A673 (cell line): ENCODE results near the gene MMP2. TPM values are rescaled to one million over a fixed set of nuclear protein-coding genes. Genes with fewer than 3 reads are reported as not detected.

ENCODE experiments used
- BruUV-seq: library from RNA; stranded (reverse); fragments of 400-500 nt; replicated peaks from 2 replicates; lab custom pipeline; 2021; lab: Mats Ljungman, UMichigan
- CTCF ChIA-PET: fragments of 300-600 bp; sonication (Branson Sonifier 250); formaldehyde crosslinking; loops from one replicate; lab custom pipeline; 2022; ENCODE audit warnings: antibody characterized with exemption; lab: Charles Lee
- POLR2A ChIA-PET: fragments of 300-600 bp; sonication (Branson Sonifier 250); formaldehyde crosslinking; loops from one replicate; lab custom pipeline; 2022; ENCODE audit warnings: antibody characterized with exemption; ENCODE audit not compliant: low non-redundant PET; lab: Charles Lee
- DNase-seq: peaks from one replicate; pipeline ENCODE4 v3.0.0-alpha.2; 2015; ENCODE audit warnings: low spot score
- H3K27ac ChIP-seq: fragments of 200-600 bp; sonication (generic); 2 replicates; pipeline ENCODE4 v1.5.1; 2016; ENCODE audit warnings: mixed run types, low read depth, mild to moderate bottlenecking, mixed read lengths, antibody characterized with exemption, low read length; ENCODE audit not compliant: poor library complexity, severe bottlenecking
- H3K27me3 ChIP-seq: fragments of 200-600 bp; sonication (generic); replicated peaks from 2 replicates; pipeline ENCODE4 v1.6.1; 2017; ENCODE audit warnings: mixed run types, low read depth, mild to moderate bottlenecking, mixed read lengths, antibody characterized with exemption, low read length; ENCODE audit not compliant: insufficient read depth, poor library complexity
- H3K36me3 ChIP-seq: fragments of 200-600 bp; sonication (generic); 2 replicates; pipeline ENCODE4 v1.6.1; 2016; ENCODE audit warnings: mixed run types, mild to moderate bottlenecking, mixed read lengths, antibody characterized with exemption, low read length; ENCODE audit not compliant: insufficient read depth, poor library complexity, severe bottlenecking
- H3K4me1 ChIP-seq: fragments of 200-600 bp; sonication (generic); 2 replicates; pipeline ENCODE4 v1.6.1; 2017; ENCODE audit warnings: mixed run types, mild to moderate bottlenecking, mixed read lengths, antibody characterized with exemption, low read length; ENCODE audit not compliant: insufficient read depth, poor library complexity, severe bottlenecking
- H3K4me3 ChIP-seq: fragments of 200-600 bp; sonication (generic); 2 replicates; pipeline ENCODE4 v1.5.1; 2016; ENCODE audit warnings: low read depth, mixed run types, mild to moderate bottlenecking, mixed read lengths, low read length; ENCODE audit not compliant: poor library complexity, severe bottlenecking
- H3K9me3 ChIP-seq: fragments of 200-600 bp; sonication (generic); 2 replicates; pipeline ENCODE4 v1.6.1; 2016; ENCODE audit warnings: mixed run types, low read depth, mild to moderate bottlenecking, mixed read lengths, antibody characterized with exemption, low read length; ENCODE audit not compliant: poor library complexity, severe bottlenecking
- CTCF ChIP-seq: fragments of 300-800, 200-600 bp; sonication (generic); conservative IDR thresholded peaks from 2 replicates; pipeline ENCODE4 v1.5.1; 2017; ENCODE audit warnings: low read depth, mild to moderate bottlenecking, antibody characterized with exemption, low read length, moderate library complexity, mixed read lengths
- EZH2 ChIP-seq: fragments of 200-600 bp; sonication (generic); IDR thresholded peaks from 2 replicates; pipeline ENCODE4 v1.6.1; 2017; ENCODE audit warnings: borderline replicate concordance, low read depth, mild to moderate bottlenecking, mixed read lengths, antibody characterized with exemption, low read length; ENCODE audit not compliant: poor library complexity, severe bottlenecking
- intact Hi-C: fragments of 100-400 bp; cut with micrococcal nuclease; formaldehyde crosslinking; loops from one replicate; pipeline ENCODE4 v1.10.0; 2022; ENCODE audit not compliant: unreplicated experiment
- total RNA-seq: library from RNA; stranded (reverse); gene quantifications from 2 replicates; pipeline ENCODE4 v1.2.3, GENCODE V29; 2021

Gene MMP2
- total RNA-seq, 1 experiment from 2014 or later = 36.2 TPM

- no peaks in the 10 kb centered on the region for H3K27me3 ChIP-seq
- no peaks in the 10 kb centered on the region for H3K36me3 ChIP-seq
- H3K27ac ChIP-seq = no peak overlapping the region
- no peaks in the 10 kb centered on the region for H3K4me1 ChIP-seq
- intact Hi-C loops = no loop called here
- no TSS peak for BruUV-seq
- no peak overlapping the region for H3K4me3 ChIP-seq
- ChIA-PET CTCF (no interaction called here), POLR2A (no interaction called here)
- no peak for DNase-seq
- TF ChIP-seq CTCF = no peak
- no peak for TF ChIP-seq EZH2
- no peaks in the 10 kb centered on the region for H3K9me3 ChIP-seq
These were observed 9.3 kb downstream of the MMP2 start for GRCh38 chr16:55488306-55488705.

- no peaks in the 10 kb centered on the region for H3K27me3 ChIP-seq
- intact Hi-C loops = no loop called here
- H3K4me3 ChIP-seq = no peak overlapping the region
- DNase-seq = no peak
- no peaks in the 10 kb centered on the region for H3K4me1 ChIP-seq
- H3K27ac ChIP-seq = no peak overlapping the region
- H3K36me3 ChIP-seq = no peaks in the 10 kb centered on the region
- POLR2A ChIA-PET = no interaction called here
- no TSS peak for BruUV-seq
- TF ChIP-seq EZH2 (no peak), CTCF (no peak)
- CTCF ChIA-PET = no interaction called here
- no peaks in the 10 kb centered on the region for H3K9me3 ChIP-seq
These were observed 10.3 kb downstream of the MMP2 start for GRCh38 chr16:55489119-55489955.

- Histone ChIP-seq H3K4me1 (no peaks in the 10 kb centered on the region), H3K27me3 (no peaks in the 10 kb centered on the region), H3K36me3 (no peaks in the 10 kb centered on the region), H3K4me3 (no peak overlapping the region), H3K9me3 (no peaks in the 10 kb centered on the region), H3K27ac (no peak overlapping the region)
- TF ChIP-seq EZH2 (no peak), CTCF (no peak)
- ChIA-PET POLR2A (no interaction called here), CTCF (no interaction called here)
- no TSS peak for BruUV-seq
- no peak for DNase-seq
- intact Hi-C loops = no loop called here
These were observed 10.9 kb downstream of the MMP2 start for GRCh38 chr16:55489956-55490265.
